SU-DHL-6 (cell line): ENCODE data around the gene TMEM242.

ENCODE experiments used
- H2AFZ ChIP-seq: fragments of 200-600 bp; sonication (generic); 2 replicates; pipeline ENCODE4 v1.6.1; 2014; ENCODE audit warnings: low read depth, mild to moderate bottlenecking, moderate library complexity, mixed read lengths, antibody characterized with exemption, low read length; ENCODE audit not compliant: severe bottlenecking
- H3F3A ChIP-seq: fragments of 200-600 bp; shearing (Covaris generic); 2 replicates; pipeline ENCODE4 v1.6.0; 2016; ENCODE audit warnings: antibody characterized with exemption, mild to moderate bottlenecking; ENCODE audit not compliant: insufficient read depth
- H3K27ac ChIP-seq: fragments of 200-600 bp; sonication (generic); 2 replicates; pipeline ENCODE4 v1.5.1; 2016; ENCODE audit warnings: low read depth, mild to moderate bottlenecking, low read length, moderate library complexity, mixed read lengths
- H3K27me3 ChIP-seq: fragments of 200-600 bp; sonication (generic), shearing (Covaris generic); 2 replicates; pipeline ENCODE4 v1.6.0; 2014; ENCODE audit warnings: mild to moderate bottlenecking, low read length
- H3K36me3 ChIP-seq: fragments of 200-600 bp; sonication (generic); 2 replicates; pipeline ENCODE4 v1.6.1; 2014; ENCODE audit warnings: mild to moderate bottlenecking, low read length, mixed read lengths
- H3K4me2 ChIP-seq: fragments of 300-600, 200-600 bp; shearing (Covaris generic), sonication (generic); 2 replicates; pipeline ENCODE4 v1.6.0; 2014; ENCODE audit warnings: low read length, low read depth, mild to moderate bottlenecking; ENCODE audit not compliant: poor library complexity, severe bottlenecking
- H3K4me3 ChIP-seq: fragments of 200-600 bp; sonication (generic); 2 replicates; pipeline ENCODE4 v1.5.1; 2014; ENCODE audit warnings: antibody characterized with exemption, low read length, mild to moderate bottlenecking, mixed read lengths; ENCODE audit not compliant: insufficient read depth, poor library complexity, severe bottlenecking
- H3K79me2 ChIP-seq: fragments of 200-600 bp; sonication (generic); 2 replicates; pipeline ENCODE4 v1.6.1; 2014; ENCODE audit warnings: mild to moderate bottlenecking, low read length, moderate library complexity; ENCODE audit not compliant: insufficient read depth
- H3K9ac ChIP-seq: fragments of 200-600 bp; sonication (generic); 2 replicates; pipeline ENCODE4 v1.7.0; 2014; ENCODE audit warnings: mild to moderate bottlenecking, low read length
- H3K9me2 ChIP-seq: fragments of 200-600 bp; sonication (generic); replicated peaks from 2 replicates; pipeline ENCODE4 v1.6.1; 2014; ENCODE audit warnings: low read length; ENCODE audit not compliant: insufficient read depth
- H3K9me3 ChIP-seq: fragments of 200-600 bp; sonication (generic); 2 replicates; pipeline ENCODE4 v1.6.1; 2014; ENCODE audit warnings: low read length, mixed read lengths; ENCODE audit not compliant: insufficient read depth
- H4K20me1 ChIP-seq: fragments of 200-600 bp; sonication (generic); 2 replicates; pipeline ENCODE4 v1.6.1; 2014; ENCODE audit warnings: low read depth, mild to moderate bottlenecking, antibody characterized with exemption, low read length, moderate library complexity, mixed read lengths
- EZH2phosphoT487 ChIP-seq: fragments of 200-600 bp; sonication (generic), shearing (Covaris generic); conservative IDR thresholded peaks from 2 replicates; pipeline ENCODE4 v1.6.1; 2018; ENCODE audit warnings: mild to moderate bottlenecking, antibody characterized with exemption, low read length, moderate library complexity, mixed read lengths
- TF ChIP-seq, protein P1 (sequence below): fragments of 200-600 bp; sonication (generic); IDR thresholded peaks from one replicate; pipeline ENCODE4 v1.5.1; 2017; ENCODE audit warnings: antibody characterized with exemption, mild to moderate bottlenecking, low read length, moderate library complexity; ENCODE audit not compliant: insufficient read depth, poor library complexity, severe bottlenecking

TMEM242 gene

GRCh38 chr6:157307661-157308060 is 15.7 kb downstream of the TMEM242 start:
- TF ChIP-seq, protein P1, sequence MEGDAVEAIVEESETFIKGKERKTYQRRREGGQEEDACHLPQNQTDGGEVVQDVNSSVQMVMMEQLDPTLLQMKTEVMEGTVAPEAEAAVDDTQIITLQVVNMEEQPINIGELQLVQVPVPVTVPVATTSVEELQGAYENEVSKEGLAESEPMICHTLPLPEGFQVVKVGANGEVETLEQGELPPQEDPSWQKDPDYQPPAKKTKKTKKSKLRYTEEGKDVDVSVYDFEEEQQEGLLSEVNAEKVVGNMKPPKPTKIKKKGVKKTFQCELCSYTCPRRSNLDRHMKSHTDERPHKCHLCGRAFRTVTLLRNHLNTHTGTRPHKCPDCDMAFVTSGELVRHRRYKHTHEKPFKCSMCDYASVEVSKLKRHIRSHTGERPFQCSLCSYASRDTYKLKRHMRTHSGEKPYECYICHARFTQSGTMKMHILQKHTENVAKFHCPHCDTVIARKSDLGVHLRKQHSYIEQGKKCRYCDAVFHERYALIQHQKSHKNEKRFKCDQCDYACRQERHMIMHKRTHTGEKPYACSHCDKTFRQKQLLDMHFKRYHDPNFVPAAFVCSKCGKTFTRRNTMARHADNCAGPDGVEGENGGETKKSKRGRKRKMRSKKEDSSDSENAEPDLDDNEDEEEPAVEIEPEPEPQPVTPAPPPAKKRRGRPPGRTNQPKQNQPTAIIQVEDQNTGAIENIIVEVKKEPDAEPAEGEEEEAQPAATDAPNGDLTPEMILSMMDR, result no peak
- no peak for TF ChIP-seq EZH2phosphoT487
- no peaks in the 10 kb centered on the region for H3K36me3 ChIP-seq
- H2AFZ ChIP-seq, result no peak overlapping the region
- H3K27me3 ChIP-seq, result no peaks in the 10 kb centered on the region
- no peaks in the 10 kb centered on the region for H3K9me3 ChIP-seq
- H3K9ac ChIP-seq, result no peak overlapping the region
- no peak overlapping the region for H3K4me3 ChIP-seq
- no peak overlapping the region for H3K4me2 ChIP-seq
- H4K20me1 ChIP-seq, result no peaks in the 10 kb centered on the region
- no peaks in the 10 kb centered on the region for H3K79me2 ChIP-seq
- no peaks in the 10 kb centered on the region for H3K9me2 ChIP-seq
- H3F3A ChIP-seq, result no peaks in the 10 kb centered on the region
- H3K27ac ChIP-seq, result no peak overlapping the region

DNA sequence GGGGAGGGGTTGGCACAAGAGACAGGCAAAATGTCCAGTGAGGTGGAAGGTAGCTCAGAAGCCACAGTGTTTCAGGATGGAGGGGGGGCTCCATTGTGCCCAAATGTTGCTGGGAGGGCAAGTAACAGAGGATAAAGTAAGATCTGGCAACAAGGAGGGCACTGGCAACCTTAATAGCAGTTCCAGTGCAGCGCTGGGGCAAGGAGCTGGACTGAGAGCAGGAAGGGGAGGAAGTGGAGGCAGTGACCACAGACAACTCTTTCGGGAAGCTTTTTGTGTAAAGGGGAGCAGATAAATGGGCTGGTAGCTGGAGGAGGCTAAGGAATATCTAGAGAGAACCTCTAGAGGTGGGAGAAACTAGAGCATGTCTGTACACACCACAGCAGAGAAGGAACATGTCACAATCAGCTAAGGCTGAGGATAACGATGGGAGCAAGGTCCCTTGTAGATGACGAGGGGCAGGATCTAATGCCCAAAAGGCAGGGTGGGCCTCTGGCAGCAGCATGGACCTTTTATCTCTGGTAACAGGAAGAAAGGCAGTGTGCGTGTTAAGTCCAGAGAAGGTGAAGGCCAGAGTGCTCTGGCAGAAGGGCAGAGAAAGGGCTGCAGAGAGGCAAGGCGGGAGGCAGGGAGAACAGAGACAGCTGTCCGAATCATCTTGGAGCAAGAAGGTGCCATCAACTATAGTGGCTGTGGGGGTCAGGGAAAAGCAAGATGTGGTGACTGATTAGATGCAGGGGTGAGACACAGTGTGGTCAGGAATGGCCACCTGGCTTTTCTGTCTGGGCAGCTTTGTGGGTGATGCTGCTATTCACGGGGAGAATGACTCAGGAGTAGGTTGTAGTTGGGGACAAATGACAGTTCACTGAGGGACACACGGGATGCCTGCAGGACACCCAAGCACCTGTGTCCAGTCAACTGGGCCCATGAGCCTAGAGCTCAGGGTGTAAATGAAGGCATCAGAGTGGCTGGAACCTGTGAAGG is 17.4 kb downstream of the TMEM242 start:
- no peaks in the 10 kb centered on the region for H3K36me3 ChIP-seq
- H2AFZ ChIP-seq, result no peak overlapping the region
- no peak for TF ChIP-seq EZH2phosphoT487
- TF ChIP-seq, protein P1, result no peak
- H3K9me2 ChIP-seq, result no peaks in the 10 kb centered on the region
- no peak overlapping the region for H3K4me2 ChIP-seq
- H3F3A ChIP-seq, result no peaks in the 10 kb centered on the region
- H3K4me3 ChIP-seq, result no peak overlapping the region
- no peak overlapping the region for H3K27ac ChIP-seq
- no peaks in the 10 kb centered on the region for H4K20me1 ChIP-seq
- no peaks in the 10 kb centered on the region for H3K27me3 ChIP-seq
- H3K9me3 ChIP-seq, result no peaks in the 10 kb centered on the region
- no peak overlapping the region for H3K9ac ChIP-seq
- H3K79me2 ChIP-seq, result no peaks in the 10 kb centered on the region

- no peaks in the 10 kb centered on the region for H3K27me3 ChIP-seq
- H3K36me3 ChIP-seq, result no peaks in the 10 kb centered on the region
- H3F3A ChIP-seq, result no peaks in the 10 kb centered on the region
- no peak overlapping the region for H2AFZ ChIP-seq
- no peaks in the 10 kb centered on the region for H3K9me2 ChIP-seq
- no peaks in the 10 kb centered on the region for H4K20me1 ChIP-seq
- no peaks in the 10 kb centered on the region for H3K79me2 ChIP-seq
- H3K9me3 ChIP-seq, result no peaks in the 10 kb centered on the region
- TF ChIP-seq, protein P1, result no peak
- no peak for TF ChIP-seq EZH2phosphoT487
- no peak overlapping the region for H3K27ac ChIP-seq
- no peak overlapping the region for H3K9ac ChIP-seq
- no peak overlapping the region for H3K4me2 ChIP-seq
- H3K4me3 ChIP-seq, result no peak overlapping the region
Measured at GRCh38 chr6:157304899-157305663, 18.2 kb downstream of the TMEM242 start.
